GM12878 (cell line): ENCODE results near the gene GGT7. TPM values are rescaled to one million over a fixed set of nuclear protein-coding genes. Genes with fewer than 3 reads are reported as not detected.
A peak's percentile ranks its signal among the peaks of the same experiment; 100 is the strongest.

ENCODE experiments used
- CHD1 ChIP-seq: IDR thresholded peaks from 2 replicates; pipeline ENCODE4 v1.6.1; 2012; ENCODE audit warnings: low read depth, low read length, improper control_type of control experiment
- FOS ChIP-seq: IDR thresholded peaks from 3 replicates; pipeline ENCODE4 v1.6.1; 2011; ENCODE audit warnings: borderline replicate concordance; ENCODE audit not compliant: insufficient read length; ENCODE audit errors: extremely low read depth
- FOXK2 ChIP-seq: fragments of 450-650 bp; IDR thresholded peaks from 2 replicates; pipeline ENCODE4 v1.6.1; 2017; ENCODE audit warnings: mild to moderate bottlenecking, moderate library complexity
- FOXM1 ChIP-seq: IDR thresholded peaks from 2 replicates; pipeline ENCODE4 v1.6.1; 2012; ENCODE audit warnings: low read depth, mild to moderate bottlenecking, inconsistent platforms, low read length, moderate library complexity
- HDGF ChIP-seq: fragments of 450-650 bp; IDR thresholded peaks from 2 replicates; pipeline ENCODE4 v1.6.1; 2016; ENCODE audit warnings: antibody characterized with exemption
- IKZF2 ChIP-seq, 2 experiments: fragments of 450-650 bp; IDR thresholded peaks; 2 replicates each; pipeline ENCODE4 v1.6.1; 2017; ENCODE audit warnings: mild to moderate bottlenecking in 2 of 2, moderate library complexity in 2 of 2
- IRF5 ChIP-seq: fragments of 450-650 bp; IDR thresholded peaks from 2 replicates; pipeline ENCODE4 v1.6.1; 2017; ENCODE audit warnings: borderline replicate concordance
- LARP7 ChIP-seq: fragments of 450-650 bp; IDR thresholded peaks from 2 replicates; pipeline ENCODE4 v1.6.1; 2017; ENCODE audit warnings: mild to moderate bottlenecking
- MLLT1 ChIP-seq: fragments of 450-650 bp; IDR thresholded peaks from 2 replicates; pipeline ENCODE4 v1.6.1; 2016; ENCODE audit warnings: mild to moderate bottlenecking
- PBX3 ChIP-seq: IDR thresholded peaks from 2 replicates; pipeline ENCODE4 v1.6.1; 2011; ENCODE audit warnings: mild to moderate bottlenecking, low read depth, low read length, moderate library complexity; ENCODE audit not compliant: insufficient replicate concordance
- PKNOX1 ChIP-seq: fragments of 450-650 bp; IDR thresholded peaks from 2 replicates; pipeline ENCODE4 v1.6.1; 2016; ENCODE audit warnings: mild to moderate bottlenecking
- PML ChIP-seq: IDR thresholded peaks from 2 replicates; pipeline ENCODE4 v1.6.1; 2012; ENCODE audit warnings: low read length, inconsistent platforms
- RELB ChIP-seq: fragments of 450-650 bp; IDR thresholded peaks from 2 replicates; pipeline ENCODE4 v1.6.1; 2017; ENCODE audit warnings: low read depth, mild to moderate bottlenecking, moderate library complexity
- SP1 ChIP-seq: IDR thresholded peaks from one replicate; pipeline ENCODE4 v1.6.1; 2011; ENCODE audit warnings: low read depth, low read length
- TARDBP ChIP-seq: IDR thresholded peaks from 2 replicates; pipeline ENCODE4 v1.6.1; 2016; ENCODE audit warnings: borderline replicate concordance
- TCF7 ChIP-seq: IDR thresholded peaks from 2 replicates; pipeline ENCODE4 v1.6.1; 2014; ENCODE audit warnings: antibody characterized with exemption, borderline replicate concordance
- YY1 ChIP-seq: IDR thresholded peaks from 2 replicates; pipeline ENCODE4 v1.6.1; 2011; ENCODE audit warnings: low read depth, mild to moderate bottlenecking, low read length
- ZNF217 ChIP-seq: fragments of 450-650 bp; IDR thresholded peaks from 2 replicates; pipeline ENCODE4 v1.6.1; 2017; ENCODE audit warnings: antibody characterized with exemption, mild to moderate bottlenecking
- ZNF384 ChIP-seq: IDR thresholded peaks from 2 replicates; pipeline ENCODE4 v1.6.1; 2012; ENCODE audit warnings: low read depth, mild to moderate bottlenecking, low read length, improper control_type of control experiment, borderline replicate concordance
- ZNF687 ChIP-seq: fragments of 450-650 bp; IDR thresholded peaks from 2 replicates; pipeline ENCODE4 v1.6.1; 2017; ENCODE audit warnings: mild to moderate bottlenecking, moderate library complexity
- polyA plus RNA-seq, 11 experiments: library from polyadenylated mRNA; depleted of rRNA in 4 of 11; unstranded in 6 of 11; stranded (reverse) in 5 of 11; fragments of >200 nt; fragmentation: Nextera tagmentation in 4 of 11; fragmentation: Illumina TruSeq in 1 of 11; extraction: Ambion mirVana in 4 of 11; extraction: Trizol in 1 of 11; gene quantifications; 1 replicate in 1 of 11; 2 replicates in 10 of 11; pipeline versions ENCODE4 v1.2.1 to v1.2.3, GENCODE V29; 2011 to 2016; ENCODE audit warnings: inconsistent platforms in 2 of 11, missing spikeins in 2 of 11, low read depth in 1 of 11
- total RNA-seq, 4 experiments: library from RNA; depleted of rRNA in 3 of 4; stranded (reverse); fragments of >200 nt in 3 of 4; fragmentation: Illumina TruSeq in 1 of 4; extraction: Trizol in 1 of 4; gene quantifications; 2 replicates each; pipeline versions ENCODE4 v1.2.1 to v1.2.3, GENCODE V29; 2013 to 2021

Gene GGT7
- total and polyA plus RNA-seq, 10 of the 15 experiments (the other 5 are each of a cell fraction or from before 2014, with no cell fraction given): 0.02 to 14.7 (median 5.3) TPM

GRCh38 chr20:34875642-34876405 is 3.2 kb upstream of the GGT7 start (continued):
- TF ChIP-seq PBX3: no peak
- no peak for TF ChIP-seq FOXM1
- peak; percentile 82 for TF ChIP-seq PKNOX1
- TF ChIP-seq RELB: no peak
- peak; percentile 95 for TF ChIP-seq HDGF
- TF ChIP-seq FOXK2: no peak
- no peak for TF ChIP-seq ZNF217
- no peak for TF ChIP-seq YY1
- peak; percentile 29; the same call in 1 of the 2 replicates for TF ChIP-seq MLLT1
- no peak for TF ChIP-seq CHD1
- TF ChIP-seq PML: no peak
- TF ChIP-seq ZNF687: no peak
- no peak for TF ChIP-seq IRF5
- no peak for TF ChIP-seq FOS
- no peak for TF ChIP-seq ZNF384
- no peak for TF ChIP-seq TARDBP
- peak in 1 of 2 experiments; percentile 2; a peak in 1 of 4 replicates for TF ChIP-seq IKZF2 (IDR thresholded peaks at IDR 0.05)
- TF ChIP-seq TCF7: no peak
- TF ChIP-seq LARP7: 0 out of 2 replicates have a peak, but pooled peaks have one; percentile 14
- peak; percentile 51 for TF ChIP-seq SP1
